C4-2B (cell line): ENCODE results near the gene ZNF407.
A peak's percentile ranks its signal among the peaks of the same experiment; 100 is the strongest.

Experiments used
- H3K27ac ChIP-seq: fragments of 450-650 bp; 2 replicates; pipeline ENCODE4 v1.5.1; 2017
- ZFX ChIP-seq: fragments of 450-650 bp; IDR thresholded peaks from 2 replicates; pipeline ENCODE4 v1.6.1; 2017
- TF ChIP-seq, protein P1 (sequence below): fragments of 450-650 bp; conservative IDR thresholded peaks from 2 replicates; pipeline ENCODE4 v1.5.1; 2017; ENCODE audit warnings: mild to moderate bottlenecking

The ZNF407 gene

DNA sequence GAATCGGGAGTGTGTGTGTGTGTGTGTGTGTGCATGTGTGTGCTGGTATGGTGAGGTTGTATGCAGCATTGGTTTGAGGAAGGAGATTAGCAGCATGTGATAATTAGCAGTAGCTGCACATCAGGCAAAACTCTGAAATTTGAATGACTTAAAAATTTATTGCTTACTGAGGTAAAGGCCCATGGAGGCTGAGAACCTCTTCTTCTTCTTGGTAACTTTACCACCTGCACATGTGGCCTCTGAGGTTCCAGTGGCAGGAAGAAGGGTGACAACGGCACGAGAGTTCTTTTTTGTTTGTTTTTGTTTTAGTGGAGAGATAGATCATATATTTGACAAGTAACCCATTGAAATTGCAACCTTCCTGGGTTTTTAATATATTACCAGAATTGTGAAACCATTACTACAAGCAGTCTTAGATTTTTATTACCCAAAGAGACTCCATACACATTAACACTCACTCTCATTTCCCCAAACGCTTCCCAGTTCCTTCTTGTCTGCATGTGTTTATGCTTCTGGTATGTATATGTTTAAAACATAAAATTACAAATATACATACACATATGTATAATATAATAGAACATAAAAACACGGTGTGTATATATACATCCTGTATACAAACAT is 319.2 kb downstream of the ZNF407 start:
- TF ChIP-seq, protein P1, sequence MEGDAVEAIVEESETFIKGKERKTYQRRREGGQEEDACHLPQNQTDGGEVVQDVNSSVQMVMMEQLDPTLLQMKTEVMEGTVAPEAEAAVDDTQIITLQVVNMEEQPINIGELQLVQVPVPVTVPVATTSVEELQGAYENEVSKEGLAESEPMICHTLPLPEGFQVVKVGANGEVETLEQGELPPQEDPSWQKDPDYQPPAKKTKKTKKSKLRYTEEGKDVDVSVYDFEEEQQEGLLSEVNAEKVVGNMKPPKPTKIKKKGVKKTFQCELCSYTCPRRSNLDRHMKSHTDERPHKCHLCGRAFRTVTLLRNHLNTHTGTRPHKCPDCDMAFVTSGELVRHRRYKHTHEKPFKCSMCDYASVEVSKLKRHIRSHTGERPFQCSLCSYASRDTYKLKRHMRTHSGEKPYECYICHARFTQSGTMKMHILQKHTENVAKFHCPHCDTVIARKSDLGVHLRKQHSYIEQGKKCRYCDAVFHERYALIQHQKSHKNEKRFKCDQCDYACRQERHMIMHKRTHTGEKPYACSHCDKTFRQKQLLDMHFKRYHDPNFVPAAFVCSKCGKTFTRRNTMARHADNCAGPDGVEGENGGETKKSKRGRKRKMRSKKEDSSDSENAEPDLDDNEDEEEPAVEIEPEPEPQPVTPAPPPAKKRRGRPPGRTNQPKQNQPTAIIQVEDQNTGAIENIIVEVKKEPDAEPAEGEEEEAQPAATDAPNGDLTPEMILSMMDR: no peak
- TF ChIP-seq ZFX: no peak
- H3K27ac ChIP-seq: no peak overlapping the region

DNA sequence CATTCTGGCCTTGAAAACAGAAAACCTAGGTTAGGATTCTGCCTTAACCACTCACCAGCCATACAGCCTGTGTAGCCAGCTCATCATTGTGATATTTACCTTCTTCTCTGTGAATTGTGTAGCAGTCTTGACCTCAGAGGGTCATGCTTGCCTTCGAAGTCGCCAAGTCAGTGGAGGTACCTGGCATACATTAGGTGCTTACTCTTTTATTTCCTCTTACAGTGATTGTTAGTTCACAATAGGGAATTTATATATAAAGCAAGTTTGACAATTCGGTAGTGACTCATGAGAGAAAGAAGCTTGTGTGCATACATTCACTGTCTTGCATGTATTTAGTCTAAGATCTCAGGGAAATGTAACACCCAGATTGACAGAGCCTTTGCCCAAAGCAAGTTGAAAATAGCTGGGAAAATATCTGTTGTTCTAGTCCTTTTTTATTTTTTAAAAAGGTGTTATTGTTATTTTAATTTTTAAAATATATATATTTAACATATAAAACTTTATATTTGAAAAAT is 320.7 kb downstream of the ZNF407 start:
- H3K27ac ChIP-seq: no peak overlapping the region
- TF ChIP-seq, protein P1: no peak
- no peak for TF ChIP-seq ZFX

DNA sequence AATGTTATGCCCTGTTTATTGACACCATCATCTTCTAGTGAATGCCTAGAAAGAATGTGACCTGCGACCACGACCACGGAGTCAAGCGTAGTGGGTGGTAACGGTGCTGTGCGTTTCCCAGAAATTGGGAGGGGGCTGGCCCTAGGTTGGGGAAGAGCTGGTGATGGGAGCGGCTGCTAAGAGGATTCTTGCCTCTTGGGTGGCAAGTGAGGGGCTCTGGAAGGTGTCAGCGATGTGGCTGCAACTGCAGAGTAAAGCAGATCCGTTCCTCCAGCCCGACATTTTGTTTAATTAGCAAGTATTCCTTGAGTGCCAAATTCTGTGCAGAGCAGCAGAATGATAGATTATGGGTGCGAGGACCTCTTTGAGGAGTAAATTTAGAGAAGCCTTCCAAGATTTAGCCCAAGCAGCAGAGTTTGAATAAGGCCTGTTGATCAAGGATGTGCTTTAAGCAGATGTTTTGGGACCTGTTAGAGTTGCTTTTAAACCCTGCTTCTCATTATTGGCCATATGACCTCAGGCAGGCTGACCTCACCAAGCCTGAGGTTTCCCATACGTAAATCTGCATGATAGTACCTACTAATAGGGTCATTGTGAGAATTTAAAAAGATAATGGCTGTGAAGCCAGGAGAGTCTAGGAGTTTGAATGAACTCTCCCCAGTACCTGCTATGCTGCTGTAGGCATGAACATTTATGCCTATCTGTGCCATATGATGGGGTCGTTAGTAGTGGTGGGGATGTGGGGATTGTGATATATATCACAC is 323.6 kb downstream of the ZNF407 start:
- TF ChIP-seq, protein P1: no peak
- no peak for TF ChIP-seq ZFX
- H3K27ac ChIP-seq: no peak overlapping the region

DNA sequence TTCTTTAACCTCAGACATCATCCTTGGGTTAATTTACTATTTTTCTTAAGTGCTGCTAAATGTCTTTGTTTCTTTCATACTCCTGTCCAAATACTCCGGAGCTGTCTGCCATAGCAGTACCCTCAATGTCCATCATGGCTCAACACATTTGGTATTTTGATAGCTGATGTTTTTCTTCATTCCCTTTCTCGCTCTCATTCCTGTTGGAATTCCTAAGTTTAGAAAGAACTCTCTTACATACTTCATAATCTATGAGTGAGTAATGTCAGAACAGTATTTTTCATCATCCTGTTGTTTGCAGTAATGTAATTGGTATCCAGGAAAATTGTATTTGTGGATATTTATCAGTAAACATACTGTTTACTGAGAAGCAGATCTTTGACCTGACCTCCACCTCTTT is 328.4 kb downstream of the ZNF407 start:
- TF ChIP-seq, protein P1: no peak
- TF ChIP-seq ZFX: no peak
- no peak overlapping the region for H3K27ac ChIP-seq

DNA sequence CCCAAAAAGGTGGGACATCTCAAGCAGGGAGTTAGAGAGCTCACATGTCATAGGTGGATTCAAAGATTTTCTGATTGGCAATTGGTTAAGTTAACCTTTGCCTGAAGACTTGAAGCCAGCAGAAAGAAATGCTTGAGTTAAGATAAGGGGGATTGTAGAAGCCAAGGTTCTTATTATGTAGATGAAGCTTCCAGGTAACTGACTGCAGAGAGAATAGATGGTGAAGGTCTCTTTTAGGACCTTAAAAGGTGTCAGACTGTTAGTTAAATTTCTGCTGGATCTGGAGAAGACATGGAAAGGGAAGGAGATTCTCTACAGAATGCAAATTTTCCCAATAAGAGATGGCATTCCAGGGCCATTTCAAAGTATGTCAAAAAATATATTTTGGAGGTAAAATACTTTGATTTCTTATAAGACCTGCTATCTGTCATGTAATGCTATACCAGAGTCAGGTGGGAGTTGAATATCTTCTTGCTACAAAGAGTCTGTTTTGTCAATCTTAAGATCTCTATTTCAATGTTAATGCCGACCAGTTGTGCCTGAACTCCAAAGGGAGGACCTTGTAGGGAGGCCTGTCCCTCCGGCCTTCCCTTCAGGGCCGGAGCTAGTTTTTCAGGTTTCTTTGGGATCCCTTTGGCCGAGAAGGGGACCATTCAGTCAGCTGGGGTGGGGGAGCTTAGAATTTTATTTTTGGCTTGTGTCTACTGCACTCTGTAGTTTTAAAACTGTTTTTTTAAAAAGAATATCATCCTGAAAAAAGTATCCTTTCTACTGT is 330.7 kb downstream of the ZNF407 start:
- no peak for TF ChIP-seq ZFX
- TF ChIP-seq, protein P1: no peak
- H3K27ac ChIP-seq: peak overlapping the region; percentile 23; the same call in 1 of the 2 replicates

DNA sequence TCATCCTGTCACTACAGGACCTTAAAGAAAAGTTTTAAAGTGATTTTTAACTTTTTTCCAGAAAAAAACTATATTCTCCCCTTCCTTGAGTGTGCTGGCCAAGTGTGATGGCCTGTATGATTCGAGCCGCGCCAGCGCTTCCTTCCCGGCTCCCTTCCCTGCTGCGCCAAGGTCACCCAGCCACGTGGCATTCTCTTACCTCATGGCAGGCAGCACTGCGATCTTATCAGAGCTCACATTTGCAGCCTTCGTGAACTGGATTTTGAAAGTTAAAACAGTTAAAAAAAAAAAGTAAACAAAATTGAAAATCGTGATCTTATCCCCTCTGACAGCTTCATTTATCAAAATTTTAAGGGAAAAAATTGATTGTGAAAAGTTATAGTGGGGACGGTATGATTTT is 331.4 kb downstream of the ZNF407 start:
- TF ChIP-seq, protein P1: no peak
- no peak for TF ChIP-seq ZFX
- peak overlapping the region; percentile 23; the same call in 1 of the 2 replicates for H3K27ac ChIP-seq
